NCI-H1436 treated with DMSO at 0.1 percent for 48 hours (cell line): ENCODE results near the gene PLCB4.

Source experiments
- DNase-seq: peaks from one replicate; lab custom pipeline; 2025; lab: John Stamatoyannopoulos, UW

Gene PLCB4

DNA sequence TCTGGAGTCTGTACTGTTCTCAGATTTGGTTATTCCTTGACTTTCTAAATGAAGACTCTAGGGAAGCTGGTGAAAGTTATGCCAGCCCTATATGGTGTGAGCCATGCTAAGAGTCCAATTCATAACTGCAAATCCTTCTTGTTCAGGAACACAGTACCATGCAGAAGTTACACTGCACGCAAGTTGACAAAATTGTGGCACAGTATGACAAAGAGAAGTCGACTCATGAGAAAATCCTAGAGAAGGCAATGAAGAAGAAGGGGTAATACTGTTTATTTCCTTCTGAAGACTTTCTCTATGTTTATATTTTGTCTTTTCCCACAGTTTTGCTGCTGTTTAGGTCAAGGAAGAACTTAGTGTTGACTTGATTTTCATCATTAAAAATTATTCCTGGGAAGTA is 384.3 kb downstream of the PLCB4 start:
- DNase-seq: no peak

DNA sequence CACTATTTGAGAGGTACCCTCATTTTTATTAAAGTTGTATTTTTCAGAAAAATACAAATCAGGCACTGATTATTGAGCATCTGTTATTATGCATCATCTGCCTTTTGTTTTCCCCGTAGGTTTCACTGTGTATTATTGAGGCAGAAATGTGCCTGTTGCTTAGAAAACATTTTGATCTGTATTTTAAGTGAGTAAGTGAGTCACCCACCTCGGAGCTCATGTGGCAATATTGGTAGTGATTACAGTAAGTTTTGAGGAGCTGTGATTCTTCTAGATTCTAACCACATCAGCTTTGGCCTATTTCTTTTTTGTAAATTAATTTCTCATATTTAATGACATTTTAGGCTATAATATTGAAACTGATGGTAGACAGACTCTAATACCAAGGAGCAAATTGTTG is 385.9 kb downstream of the PLCB4 start:
- no peak for DNase-seq

DNA sequence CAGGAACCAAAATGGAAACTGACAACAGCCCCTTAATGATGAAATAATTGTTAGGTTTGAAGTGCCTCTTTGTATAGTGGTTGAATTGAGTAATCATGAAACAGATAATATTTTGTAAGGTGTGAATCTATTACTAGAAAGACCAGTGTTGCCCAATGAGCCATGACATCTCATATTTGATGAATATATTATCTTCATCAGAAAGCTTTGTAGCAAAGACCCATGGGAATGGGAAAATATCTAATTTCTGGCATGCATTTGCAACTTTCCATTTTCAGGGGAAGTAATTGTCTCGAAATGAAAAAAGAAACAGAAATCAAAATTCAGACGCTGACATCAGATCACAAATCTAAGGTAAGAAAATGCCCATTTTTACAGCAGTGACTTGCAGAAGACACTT is 388.2 kb downstream of the PLCB4 start:
- DNase-seq: no peak

DNA sequence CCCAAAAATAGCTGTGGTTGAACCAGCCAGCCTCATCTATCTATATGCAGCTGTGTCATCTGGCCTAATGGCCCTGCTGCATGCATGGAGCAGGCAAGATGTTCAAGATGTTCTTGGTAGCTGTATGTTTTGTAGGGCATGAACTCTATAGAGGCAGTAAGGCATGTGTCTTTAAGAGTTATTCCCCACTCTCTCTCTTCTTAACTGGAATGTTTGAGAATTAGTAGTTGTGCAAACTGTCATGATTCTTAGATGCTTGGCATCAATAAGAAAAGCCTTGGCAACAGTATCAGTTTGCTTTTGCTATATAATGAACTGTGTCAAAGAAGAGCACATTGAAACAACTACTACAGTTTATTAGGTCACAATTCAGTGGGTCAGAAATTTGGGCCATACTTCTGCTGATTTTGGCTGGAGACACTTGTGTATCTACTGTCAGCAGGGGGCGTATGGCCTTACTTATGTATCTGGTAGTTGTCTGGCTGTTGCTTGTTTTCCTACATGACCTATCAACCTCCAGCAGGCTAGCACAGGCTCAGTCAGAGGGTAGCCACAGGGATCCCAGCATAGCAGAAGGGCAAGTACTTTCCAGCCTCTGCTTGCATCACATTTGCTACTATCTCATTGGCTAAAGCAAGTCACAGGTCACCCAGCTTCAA is 389.4 kb downstream of the PLCB4 start:
- DNase-seq: no peak

DNA sequence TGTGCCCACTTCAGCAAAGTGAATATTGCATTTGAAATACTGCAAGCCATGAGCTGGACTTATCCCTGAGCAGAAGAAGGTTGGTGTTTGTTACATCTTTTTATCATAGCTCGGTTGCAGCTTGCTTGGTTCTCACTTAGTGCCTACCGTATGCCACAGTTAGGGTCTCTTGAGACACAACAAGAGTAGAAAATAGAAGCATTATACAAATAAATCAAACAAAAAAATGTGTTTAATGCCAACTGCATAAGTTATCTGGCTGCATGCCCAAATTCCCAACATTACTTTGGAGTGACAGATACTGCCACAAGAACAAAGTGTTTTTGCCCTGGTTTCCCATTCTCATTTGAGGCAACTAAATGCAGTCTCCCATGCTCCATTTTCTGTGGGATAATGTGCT is 391.6 kb downstream of the PLCB4 start:
- DNase-seq: no peak

DNA sequence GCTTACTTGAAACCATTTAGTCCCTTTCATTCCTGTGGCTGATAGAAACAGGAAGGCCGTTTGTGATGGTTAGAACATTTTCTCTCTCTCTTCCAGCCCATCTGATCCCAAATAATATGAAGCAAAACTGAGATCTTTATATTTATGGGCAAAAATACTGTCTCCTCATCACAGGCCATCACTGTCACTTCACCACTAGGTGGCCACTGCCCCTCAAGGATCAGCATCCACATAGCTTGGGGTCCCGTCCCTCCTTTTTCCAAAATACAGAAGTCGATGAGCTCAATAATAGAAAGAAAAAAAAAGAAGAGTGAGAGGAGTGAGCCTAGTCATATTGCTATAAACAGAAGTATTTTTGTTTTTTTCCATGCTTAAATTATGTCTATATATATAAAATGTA is 399.1 kb downstream of the PLCB4 start:
- DNase-seq: no peak

DNA sequence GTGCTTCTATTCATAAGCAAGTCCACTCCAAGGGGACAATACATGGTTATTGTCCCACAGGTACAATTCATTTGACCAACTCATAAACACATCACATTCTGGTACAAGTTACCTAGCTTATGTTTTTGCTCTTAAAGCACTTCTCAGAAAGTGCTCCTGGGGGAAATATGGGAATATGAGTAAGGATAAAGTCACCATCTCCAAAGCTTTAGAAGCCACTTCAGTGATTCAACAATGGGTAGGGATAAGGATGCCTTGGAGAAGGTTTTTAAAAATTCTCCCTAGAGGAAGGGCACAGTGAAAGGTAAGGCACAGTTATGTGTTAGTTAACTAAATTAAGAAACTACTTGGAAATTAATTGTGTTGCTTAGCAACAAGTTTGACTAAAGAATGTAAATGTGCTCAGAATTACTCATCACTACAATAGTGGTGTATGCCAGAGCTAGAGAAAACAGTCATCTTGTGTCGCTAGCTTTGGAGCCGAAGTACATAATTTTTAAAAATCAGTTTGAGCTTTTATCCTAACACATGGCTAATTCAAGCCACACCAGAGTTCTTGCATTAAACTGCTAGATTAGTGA is 406.0 kb downstream of the PLCB4 start:
- DNase-seq: no peak

DNA sequence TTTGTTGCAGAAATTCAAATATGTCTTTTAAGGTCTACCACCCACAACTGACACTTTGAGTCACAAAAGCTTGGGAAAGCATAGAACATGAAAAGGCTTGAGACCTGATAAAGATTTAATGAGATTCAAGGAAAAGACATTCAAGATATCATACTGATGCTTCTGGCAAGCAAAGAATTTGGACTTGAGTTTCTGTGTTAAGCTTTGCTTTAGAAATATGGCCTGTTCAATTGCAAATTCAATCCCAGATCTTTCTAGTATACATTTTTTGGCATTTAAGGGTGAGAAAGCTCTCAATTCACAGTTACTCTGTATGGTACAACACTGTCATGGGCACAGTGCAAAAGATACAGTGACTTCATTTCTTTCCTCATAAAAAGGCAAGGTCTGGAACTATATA is 406.6 kb downstream of the PLCB4 start:
- no peak for DNase-seq

DNA sequence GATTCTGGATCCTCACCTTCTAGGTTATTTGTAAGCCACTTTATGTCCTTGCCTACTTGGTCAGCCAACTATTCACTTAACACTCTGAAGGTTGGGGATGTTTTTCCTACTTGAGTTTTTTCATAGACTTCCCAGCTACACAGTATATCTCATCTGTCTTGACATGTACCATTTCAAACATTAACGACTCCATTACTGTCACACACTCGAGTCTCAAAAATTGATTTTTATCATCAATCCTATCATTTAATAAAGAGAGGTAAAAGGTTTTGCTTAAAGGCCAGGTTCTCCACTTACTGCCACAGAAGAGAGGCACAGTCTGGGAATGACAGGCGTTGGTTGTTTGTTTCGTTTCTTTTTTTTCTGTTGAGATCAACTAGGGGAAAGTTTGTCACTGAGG is 407.3 kb downstream of the PLCB4 start:
- no peak for DNase-seq

DNA sequence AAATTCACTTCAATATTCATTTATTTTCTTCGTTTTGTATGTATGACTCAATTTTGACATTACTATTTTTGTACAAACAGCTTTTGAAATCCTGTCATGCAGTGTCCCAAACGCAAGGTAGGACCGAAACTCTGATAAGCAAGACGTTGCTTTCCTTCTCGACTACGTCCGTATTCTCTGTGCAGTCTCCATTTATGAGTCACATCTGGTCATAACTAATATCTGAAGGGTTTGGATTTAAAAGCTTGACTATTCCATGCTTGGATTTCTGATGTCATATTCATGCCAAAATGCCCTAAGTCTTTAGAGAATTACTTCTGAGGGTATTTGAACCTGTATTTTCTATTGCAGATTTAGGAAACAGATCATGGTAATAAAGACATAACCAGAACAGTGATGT is 407.8 kb downstream of the PLCB4 start:
- DNase-seq: no peak

DNA sequence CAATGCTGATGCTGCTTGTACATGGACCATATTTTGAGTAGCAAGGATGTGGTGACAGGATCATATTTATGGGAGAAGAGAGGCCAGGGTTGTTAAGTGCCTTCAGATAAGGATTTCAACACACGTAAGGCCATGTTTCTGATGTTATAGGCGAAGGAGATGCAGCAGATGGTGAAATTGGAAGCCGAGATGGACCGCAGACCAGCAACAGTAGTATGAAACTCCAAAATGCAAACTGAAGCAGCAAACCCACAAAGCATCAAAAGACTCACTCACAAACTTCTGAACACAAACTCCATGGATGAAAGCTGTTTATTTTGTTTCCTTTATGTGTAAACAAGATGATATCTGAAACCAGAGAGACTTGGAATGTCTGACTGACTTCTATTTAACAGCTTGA is 409.9 kb downstream of the PLCB4 start:
- DNase-seq: no peak

DNA sequence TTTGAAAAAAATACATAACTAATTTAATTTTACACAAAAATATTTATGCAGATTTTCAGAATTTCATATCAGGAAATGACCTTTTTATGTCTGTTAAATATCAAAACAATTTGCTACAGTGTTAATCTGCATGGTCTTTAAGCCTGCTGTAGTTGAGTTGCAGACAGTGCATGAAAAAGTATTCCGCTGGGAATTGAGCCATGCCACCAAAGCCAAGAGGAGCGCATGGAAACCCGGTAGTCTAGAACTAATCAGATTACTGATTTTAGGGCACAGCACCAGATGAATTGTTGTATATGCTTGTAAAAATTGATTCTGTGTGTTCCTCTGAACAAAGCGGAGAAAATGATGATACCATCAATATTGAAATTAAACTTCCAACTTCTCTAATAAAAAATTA is 411.2 kb downstream of the PLCB4 start:
- DNase-seq: no peak

DNA sequence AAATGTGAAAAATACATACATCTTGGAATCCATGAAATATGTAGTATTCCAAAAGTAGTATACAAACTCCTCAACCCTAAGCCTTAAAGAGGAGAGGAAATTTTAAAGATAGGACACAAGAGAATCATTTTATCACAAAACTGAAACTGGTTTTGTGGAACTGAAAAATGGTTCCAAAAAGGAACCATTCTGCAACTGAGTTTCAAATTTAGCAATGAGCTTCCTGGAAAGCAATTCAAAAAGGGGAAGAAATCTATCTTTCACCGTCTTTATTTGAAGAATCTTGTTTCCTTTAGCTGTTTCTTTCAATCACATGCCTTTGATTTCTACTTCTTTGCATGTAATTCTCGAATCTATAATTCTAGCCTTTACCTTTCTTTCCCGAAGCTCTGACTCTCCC is 413.3 kb downstream of the PLCB4 start:
- no peak for DNase-seq

DNA sequence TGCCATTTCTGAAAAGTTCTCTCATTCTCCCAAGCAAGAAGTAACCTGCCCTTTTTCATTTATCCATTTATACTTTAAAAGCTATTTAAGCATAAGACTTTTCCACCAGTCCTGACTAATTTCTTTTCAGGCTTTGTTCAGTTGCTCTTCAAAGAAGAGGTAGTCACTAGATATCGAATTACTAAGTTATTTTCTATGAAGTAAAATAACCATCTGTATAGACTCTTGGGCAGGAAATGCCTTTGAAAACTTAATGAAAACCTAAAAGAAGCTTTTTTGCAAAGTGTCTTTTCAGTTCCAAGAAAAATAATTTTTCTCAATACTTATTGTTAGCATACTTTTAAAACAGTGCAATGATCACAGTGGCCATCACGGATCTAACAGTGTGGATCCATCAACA is 414.2 kb downstream of the PLCB4 start:
- no peak for DNase-seq

DNA sequence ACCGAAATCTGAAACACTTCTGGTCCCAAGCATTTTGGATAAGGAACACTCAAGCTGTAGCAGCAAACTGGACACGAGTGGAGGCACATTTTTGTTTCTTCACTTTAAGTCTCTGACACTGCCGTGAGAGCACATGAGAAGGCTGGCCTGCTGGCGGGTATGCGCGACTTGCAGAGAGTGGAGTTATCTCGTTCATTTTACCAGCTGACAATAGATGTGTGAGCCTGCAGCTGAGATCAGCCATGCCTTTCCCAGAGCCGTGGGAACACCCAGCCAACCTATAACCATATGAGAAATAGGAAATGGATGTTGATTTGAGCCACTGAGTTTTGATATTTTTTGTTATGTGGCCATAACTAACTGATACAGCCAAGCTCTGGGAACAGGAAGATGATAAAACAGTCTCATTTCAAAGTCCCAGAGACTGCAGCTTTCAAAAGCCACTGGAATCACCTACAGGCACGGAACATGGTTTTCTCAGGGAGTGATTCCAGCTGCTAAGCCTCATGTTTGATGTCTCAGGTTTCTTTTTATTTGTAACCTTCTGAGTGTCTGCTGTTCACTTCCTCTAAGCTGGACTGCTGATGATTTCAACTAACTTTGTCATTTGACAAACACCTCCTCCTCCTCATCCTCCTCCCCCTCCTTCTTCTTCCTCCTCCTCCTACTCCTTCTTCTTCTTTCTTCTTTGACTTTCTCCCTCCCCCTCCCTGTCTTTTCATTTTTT is 416.9 kb downstream of the PLCB4 start:
- DNase-seq: no peak

DNA sequence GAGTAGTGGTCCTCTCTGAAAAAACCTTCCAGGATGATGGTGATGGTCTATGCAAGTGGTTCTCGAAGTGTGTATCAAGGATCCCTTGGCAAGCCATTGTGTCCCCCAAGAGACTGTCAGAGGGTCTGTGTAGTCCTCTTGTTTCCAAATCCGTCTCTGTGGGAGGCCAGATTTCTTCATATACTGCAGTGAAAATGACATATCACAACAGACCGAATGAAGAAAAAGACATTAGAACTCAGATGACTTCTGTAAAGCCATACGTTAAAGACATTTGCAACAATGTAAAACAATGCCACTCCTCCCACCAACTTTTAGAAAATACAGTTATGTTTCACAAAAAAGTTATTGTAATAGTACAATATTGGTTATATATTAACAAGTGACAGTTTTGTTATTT is 418.3 kb downstream of the PLCB4 start:
- no peak for DNase-seq

DNA sequence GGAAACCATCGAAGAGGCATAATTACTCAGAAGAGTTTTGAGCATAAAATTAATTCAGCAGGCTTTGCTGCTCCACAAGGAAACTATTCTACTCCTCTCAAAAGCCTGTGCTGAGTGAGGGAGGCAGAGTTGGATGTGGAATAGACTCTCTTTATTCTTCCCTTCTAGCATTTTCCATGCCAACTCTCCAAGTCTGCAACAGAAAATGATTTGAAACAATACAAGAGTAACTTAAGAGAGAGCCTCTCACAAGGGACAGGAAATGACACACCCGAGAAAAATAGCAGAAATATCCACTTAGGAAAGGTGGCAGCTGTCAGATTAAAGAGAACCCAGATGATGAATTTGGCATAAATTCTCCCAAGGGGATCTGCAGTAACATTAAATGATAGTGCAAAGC is 419.2 kb downstream of the PLCB4 start:
- no peak for DNase-seq

DNA sequence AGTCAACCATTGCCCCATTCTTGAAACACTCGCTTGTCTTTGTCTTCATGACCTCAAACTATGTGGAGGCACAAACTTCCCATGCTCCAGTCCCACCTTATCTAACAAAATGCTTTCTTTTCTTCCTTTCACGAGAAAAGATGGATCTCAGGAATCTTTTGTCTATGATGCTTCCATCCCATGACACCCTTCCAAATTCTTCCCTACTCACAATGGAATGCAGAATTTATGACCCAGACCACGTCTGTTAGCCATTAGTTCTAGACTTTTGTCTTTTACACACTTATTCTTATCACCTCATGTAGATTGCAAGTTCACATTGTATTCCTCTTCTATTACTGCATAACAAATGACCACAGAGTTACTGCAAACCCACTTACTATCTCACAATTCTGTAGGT is 421.3 kb downstream of the PLCB4 start:
- no peak for DNase-seq

DNA sequence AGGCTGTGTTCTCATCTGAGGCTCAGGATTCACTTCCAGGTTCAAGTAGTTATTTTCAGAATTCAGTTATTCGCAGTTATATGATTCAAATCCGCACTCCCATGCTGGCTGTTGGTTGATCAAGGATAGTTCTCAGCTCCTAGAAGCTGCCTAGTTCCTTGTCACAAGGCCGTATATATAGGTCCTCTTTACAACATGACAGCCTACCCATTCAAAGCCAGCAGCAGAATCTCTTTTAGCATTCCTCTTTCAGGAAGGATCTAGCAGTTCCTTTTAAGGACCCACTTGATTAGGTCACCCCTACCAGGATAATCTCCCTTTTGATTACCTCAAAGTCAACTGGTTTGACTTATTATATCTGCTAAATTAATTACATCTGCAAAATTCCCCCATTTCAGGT is 421.7 kb downstream of the PLCB4 start:
- DNase-seq: no peak

DNA sequence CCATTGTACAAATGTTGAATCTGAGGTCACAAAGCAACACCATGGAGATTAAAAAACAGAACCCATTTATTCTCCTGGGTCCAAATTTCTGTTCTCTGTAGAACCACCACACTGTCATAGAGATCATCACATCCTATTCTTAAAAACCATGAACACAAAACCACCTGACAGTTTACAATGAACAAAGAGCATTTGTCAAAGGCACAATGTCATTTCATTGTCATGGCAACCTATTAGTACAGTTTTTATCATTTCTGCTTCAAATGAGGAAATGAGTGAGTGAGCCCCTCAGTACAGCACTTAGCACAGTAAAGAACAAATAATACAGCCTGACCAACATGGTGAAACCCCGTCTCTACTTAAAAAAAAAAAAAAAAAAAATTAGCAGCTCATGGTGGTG is 422.4 kb downstream of the PLCB4 start:
- no peak for DNase-seq

DNA sequence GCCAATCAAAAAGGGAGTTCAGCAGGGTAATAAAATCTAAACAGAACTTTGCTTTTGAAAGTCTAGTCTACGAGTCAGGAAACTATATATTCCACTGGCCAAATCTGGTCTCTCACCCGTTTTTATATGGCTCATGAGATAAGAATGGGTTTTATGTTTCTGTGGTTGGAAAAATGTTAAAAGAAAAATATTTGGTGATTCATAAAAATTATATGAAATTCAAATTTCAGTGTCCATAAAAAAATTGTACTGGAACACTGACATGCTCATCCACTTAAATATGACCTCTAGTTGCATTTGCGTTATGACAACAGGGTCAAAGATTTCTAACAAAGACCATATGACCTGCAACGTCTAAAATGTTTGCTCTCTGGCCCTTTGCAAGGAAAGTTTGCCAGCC is 423.2 kb downstream of the PLCB4 start:
- no peak for DNase-seq

DNA sequence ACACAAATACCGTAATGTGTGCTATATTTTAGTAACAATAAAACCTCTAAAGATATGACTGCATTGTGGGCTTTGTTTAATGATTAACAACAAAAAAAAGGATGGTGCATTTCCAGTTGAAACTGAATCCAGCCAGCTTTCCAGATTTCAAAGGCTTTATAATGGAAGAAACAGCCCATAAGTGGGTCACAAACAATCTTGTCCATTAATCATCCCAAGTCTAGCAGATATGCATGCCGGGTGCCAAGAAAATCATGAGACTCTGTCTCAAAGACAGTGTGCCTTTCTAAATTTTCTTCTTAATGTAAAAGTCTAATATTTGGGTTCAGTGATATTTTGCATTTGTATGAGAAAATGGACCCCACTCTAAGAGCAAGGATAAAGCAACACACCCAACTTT is 424.9 kb downstream of the PLCB4 start:
- no peak for DNase-seq

DNA sequence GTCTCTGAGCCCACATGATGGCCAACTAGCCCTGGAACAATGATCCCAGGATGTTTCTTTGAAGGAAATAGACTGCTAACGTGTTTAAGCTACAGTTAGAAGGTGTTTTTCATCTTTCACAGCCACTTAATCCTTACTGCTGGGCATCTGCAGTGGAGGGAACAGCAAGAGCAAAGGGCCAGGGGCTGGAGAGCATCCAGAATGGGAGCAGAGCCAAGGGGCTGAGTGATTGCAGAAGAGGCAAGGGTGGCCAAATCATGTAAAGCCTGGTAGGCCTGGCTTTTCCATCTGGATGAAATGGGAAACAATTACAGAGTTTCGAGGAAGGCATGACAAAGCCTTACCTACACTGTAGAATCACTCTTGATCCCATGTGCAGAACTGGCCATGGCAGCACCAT is 426.8 kb downstream of the PLCB4 start:
- DNase-seq: no peak

DNA sequence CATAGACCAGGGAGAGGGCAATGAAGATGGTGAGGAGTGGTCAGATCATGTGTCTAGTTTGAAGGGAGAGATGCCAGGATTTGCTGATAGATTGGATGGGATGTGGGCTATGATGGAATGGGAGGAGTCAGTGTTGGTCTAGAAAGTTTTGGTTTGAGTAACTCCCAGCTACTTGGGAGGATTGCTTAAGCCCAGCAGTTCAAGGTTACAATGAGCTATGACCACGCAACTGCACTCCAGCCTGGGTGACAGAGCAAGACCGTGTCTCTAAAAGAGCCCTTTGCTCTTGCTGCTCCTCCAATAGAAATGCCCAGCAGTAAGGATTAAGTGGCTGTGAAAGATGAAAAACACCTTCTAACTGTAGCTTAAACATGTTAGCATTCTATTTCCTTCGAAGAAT is 427.3 kb downstream of the PLCB4 start:
- no peak for DNase-seq
